ENCODE results near the gene CEP350. TPM values are rescaled to one million over a fixed set of nuclear protein-coding genes. Genes with fewer than 3 reads are reported as not detected.

The CEP350 gene
- total RNA-seq, 2 experiments from 2014 or later: 48.6 to 54.2 TPM

- intact Hi-C loops (cut with micrococcal nuclease; ENCODE audit: unreplicated experiment): no loop called here
- no peaks in the 10 kb centered on the region for H3K9me2 ChIP-seq (ENCODE audit: insufficient read depth, low read length)
- H4K20me1 ChIP-seq (ENCODE audit: insufficient read depth, low read length): peaks cover 3% of the 10 kb centered on the region; the same call in 1 of the 2 replicates
- H3K9me3 ChIP-seq (ENCODE audit: low read length): peaks cover 6% of the 10 kb centered on the region
- DNase-seq (ENCODE audit: low spot score): no peak
- no peaks in the 10 kb centered on the region for H3K4me1 ChIP-seq (ENCODE audit: insufficient read depth, low read length, poor library complexity, severe bottlenecking)
- peaks cover 82% of the 10 kb centered on the region for H3K79me2 ChIP-seq (ENCODE audit: insufficient read depth, low read depth, low read length)
- H3K27ac ChIP-seq (ENCODE audit: low read depth, low read length, poor library complexity, severe bottlenecking): no peak overlapping the region
- ChIA-PET POLR2A (interaction anchor here (0.6 to 1.3 kb wide), 2 partner anchors 10 to 27 kb away, joined by 3 to 4 read pairs; no protein-coding TSS in a partner anchor), CTCF (ENCODE audit: unreplicated experiment) (no interaction called here)
- H3K4me2 ChIP-seq (ENCODE audit: low read length): no peak overlapping the region
- no peak overlapping the region for H2AFZ ChIP-seq (ENCODE audit: low read length)
- H3K36me3 ChIP-seq (ENCODE audit: insufficient read depth, low read length): peaks cover 31% of the 10 kb centered on the region
- no peak overlapping the region for H3K4me3 ChIP-seq (ENCODE audit: low read depth, low read length, poor library complexity, severe bottlenecking)
- BruUV-seq (replicated peaks): no TSS peak
- TF ChIP-seq, protein P1, sequence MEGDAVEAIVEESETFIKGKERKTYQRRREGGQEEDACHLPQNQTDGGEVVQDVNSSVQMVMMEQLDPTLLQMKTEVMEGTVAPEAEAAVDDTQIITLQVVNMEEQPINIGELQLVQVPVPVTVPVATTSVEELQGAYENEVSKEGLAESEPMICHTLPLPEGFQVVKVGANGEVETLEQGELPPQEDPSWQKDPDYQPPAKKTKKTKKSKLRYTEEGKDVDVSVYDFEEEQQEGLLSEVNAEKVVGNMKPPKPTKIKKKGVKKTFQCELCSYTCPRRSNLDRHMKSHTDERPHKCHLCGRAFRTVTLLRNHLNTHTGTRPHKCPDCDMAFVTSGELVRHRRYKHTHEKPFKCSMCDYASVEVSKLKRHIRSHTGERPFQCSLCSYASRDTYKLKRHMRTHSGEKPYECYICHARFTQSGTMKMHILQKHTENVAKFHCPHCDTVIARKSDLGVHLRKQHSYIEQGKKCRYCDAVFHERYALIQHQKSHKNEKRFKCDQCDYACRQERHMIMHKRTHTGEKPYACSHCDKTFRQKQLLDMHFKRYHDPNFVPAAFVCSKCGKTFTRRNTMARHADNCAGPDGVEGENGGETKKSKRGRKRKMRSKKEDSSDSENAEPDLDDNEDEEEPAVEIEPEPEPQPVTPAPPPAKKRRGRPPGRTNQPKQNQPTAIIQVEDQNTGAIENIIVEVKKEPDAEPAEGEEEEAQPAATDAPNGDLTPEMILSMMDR (conservative IDR thresholded peaks at IDR 0.05; ENCODE audit: low read length): no peak
- TF ChIP-seq EZH2phosphoT487 (IDR thresholded peaks at IDR 0.05; ENCODE audit: borderline replicate concordance, low read depth, low read length): no peak
Observed at GRCh38 chr1:179971563-179972496, 17.2 kb downstream of the CEP350 start.

DNA sequence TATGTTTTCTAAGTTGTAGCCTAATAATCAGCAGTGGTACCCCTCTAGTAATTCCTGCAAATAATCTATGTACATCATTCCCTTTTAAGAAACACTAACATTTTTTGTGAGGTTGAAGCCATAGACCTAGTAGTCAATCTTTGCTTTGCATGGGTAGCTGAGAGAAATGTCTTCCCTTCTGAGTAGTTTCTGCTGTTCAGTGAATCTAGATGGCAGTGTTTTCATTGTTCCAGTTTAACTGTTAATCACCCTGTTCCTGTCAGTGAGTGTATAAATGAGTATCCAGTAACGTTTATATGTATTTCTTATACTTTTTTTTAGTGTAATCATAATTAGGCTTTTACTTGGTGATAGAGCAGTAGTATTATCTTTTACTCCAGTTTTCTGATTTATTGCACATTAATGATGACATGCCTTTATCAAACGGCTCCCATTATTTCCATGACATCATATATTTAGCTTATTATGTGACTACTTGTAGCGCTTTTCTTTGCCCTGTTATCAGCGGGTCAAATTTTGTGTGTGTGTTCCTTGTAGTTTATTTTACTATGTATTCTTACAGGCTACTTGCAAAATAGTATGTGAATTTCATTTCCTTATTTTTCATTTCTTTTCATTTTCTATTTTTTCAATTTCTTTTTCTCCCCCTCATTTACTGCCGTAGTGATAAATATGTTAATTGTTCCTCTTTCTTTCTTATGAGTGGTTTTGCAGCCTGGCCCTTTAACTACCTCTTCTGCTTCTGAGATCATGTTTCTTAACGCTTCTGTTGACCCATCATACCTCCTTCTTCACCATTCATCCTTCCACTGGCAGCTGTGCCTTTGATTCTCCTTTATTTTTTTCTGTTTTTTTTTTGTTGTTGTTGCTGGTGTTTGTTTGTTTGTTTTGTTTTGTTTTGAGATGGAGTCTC lies 18.8 kb downstream of the CEP350 start:
- Histone ChIP-seq H3K4me1 (ENCODE audit: insufficient read depth, low read length, poor library complexity, severe bottlenecking) (no peaks in the 10 kb centered on the region), H3K4me2 (ENCODE audit: low read length) (no peak overlapping the region), H2AFZ (ENCODE audit: low read length) (no peak overlapping the region), H3K79me2 (ENCODE audit: insufficient read depth, low read depth, low read length) (peaks cover 84% of the 10 kb centered on the region), H3K36me3 (ENCODE audit: insufficient read depth, low read length) (peaks cover 18% of the 10 kb centered on the region), H3K27ac (ENCODE audit: low read depth, low read length, poor library complexity, severe bottlenecking) (no peak overlapping the region), H3K4me3 (ENCODE audit: low read depth, low read length, poor library complexity, severe bottlenecking) (no peak overlapping the region), H3K9me2 (ENCODE audit: insufficient read depth, low read length) (no peaks in the 10 kb centered on the region), H4K20me1 (ENCODE audit: insufficient read depth, low read length) (peaks cover 3% of the 10 kb centered on the region; the same call in 1 of the 2 replicates), H3K9me3 (ENCODE audit: low read length) (no peaks in the 10 kb centered on the region)
- no TSS peak for BruUV-seq (replicated peaks)
- CTCF ChIA-PET (ENCODE audit: unreplicated experiment): interaction anchor here (0.5 kb wide), 1 partner anchor 1215 kb away, joined by 3 read pairs; no protein-coding TSS in a partner anchor
- intact Hi-C loops (cut with micrococcal nuclease; ENCODE audit: unreplicated experiment): no loop called here
- TF ChIP-seq EZH2phosphoT487 (IDR thresholded peaks at IDR 0.05; ENCODE audit: borderline replicate concordance, low read depth, low read length): no peak
- TF ChIP-seq, protein P1 (conservative IDR thresholded peaks at IDR 0.05; ENCODE audit: low read length): no peak
- POLR2A ChIA-PET: interaction anchor here (0.6 to 1.3 kb wide), 2 partner anchors 11 to 687 kb away, joined by 3 to 4 read pairs; no protein-coding TSS in a partner anchor
- DNase-seq (ENCODE audit: low spot score): no peak
